ENCODE results near the gene FKBP1A.
"Not testable (repeated sequence)": the region's sequence is repeated elsewhere in the genome, so short reads cannot be mapped to it uniquely, and the experiment has no call there.

FKBP1A gene

DNA sequence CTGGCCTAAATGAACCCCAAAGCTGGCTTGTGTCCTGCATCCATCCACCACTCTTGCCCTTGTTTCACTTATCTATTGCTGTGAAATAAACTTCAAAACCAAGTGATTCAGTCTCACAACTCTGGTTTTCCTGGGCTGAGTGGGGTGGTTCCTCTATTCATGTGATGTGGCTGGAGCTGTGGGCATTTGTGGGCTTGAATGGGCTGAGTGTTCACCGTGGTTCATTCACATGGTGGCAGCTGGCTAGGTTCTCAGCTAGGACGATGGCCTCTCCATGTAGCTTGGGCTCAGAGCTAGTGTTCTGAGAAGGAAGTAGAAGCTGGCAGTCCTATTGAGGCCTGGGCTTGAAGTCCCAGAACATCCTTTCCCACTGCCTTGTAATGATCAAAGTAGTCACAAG is 30.4 kb downstream of the FKBP1A start:
- DNase-seq = no peak

DNA sequence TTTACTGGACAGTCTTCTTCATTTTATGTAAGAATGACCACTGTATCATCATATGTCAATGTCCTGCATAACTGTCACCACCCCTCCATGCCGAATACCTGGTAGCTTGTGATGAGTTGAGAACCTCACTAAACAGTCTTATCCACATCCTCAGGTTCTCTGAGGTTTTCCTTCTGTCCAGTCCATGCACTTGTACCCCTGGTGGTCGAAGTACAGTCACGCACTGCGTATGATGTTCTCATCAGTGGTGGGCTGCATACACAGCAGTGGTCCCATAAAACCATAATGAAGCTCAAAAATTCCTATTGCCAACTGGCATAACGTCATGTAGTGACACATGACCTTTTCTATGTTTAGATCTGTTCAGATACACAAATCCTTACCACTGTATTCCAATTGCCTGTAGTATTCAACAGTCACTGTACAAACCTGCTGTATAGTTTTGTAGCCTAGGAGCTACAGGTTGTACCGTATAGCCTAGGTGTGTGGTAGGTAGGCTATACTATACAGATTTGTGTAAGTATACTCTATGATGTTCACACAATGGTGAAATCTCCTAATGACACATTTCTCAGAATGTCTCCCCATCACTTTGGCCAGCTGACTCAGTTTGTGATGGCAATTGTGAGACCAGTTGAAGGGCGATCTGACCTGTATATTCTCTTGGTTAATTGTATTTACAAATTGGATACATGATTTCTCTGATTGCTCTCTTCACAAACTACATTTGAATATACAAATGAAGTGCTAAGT is 32.6 kb downstream of the FKBP1A start:
- no peak for DNase-seq

- DNase-seq = no peak
These were observed 34.8 kb downstream of the FKBP1A start for GRCh38 chr20:1357921-1358671.

DNA sequence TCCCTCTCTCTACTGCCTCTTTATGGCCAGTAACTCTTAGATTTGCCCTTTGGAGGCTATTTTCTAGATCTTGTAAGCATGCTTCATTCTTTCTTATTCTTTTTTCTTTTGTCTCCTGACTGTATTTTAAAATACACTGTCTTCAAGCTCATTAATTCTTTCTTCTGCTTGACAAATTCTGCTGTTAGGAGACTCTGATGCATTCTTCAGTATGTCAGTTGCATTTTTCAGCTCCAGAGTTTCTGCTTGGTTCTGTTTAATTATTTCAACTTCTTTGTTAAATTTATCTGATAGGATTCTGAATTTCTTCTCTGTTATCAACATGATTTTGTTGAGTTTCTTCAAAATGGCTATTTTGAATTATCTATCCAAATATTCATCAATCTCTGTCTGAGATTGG is 38.9 kb downstream of the FKBP1A start:
- no peak for DNase-seq

- no peak for DNase-seq
These were observed 46.4 kb downstream of the FKBP1A start for GRCh38 chr20:1346315-1346969.

DNA sequence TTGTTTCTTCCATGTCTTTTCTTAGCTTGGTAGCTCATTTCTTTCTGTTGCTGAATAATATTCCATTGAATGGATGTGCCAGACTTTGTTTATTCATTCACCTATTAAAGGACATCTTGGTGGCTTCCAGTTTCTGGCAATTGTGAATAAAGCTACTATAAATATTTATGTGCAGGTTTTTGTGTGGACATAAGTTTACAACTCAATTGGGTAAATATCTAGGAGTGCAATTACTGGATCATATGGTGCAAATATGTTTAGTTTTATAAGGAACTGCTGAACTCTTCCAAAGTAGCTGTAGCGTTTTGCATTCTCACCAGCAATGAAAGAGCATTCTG is 47.1 kb downstream of the FKBP1A start:
- DNase-seq = no peak

DNA sequence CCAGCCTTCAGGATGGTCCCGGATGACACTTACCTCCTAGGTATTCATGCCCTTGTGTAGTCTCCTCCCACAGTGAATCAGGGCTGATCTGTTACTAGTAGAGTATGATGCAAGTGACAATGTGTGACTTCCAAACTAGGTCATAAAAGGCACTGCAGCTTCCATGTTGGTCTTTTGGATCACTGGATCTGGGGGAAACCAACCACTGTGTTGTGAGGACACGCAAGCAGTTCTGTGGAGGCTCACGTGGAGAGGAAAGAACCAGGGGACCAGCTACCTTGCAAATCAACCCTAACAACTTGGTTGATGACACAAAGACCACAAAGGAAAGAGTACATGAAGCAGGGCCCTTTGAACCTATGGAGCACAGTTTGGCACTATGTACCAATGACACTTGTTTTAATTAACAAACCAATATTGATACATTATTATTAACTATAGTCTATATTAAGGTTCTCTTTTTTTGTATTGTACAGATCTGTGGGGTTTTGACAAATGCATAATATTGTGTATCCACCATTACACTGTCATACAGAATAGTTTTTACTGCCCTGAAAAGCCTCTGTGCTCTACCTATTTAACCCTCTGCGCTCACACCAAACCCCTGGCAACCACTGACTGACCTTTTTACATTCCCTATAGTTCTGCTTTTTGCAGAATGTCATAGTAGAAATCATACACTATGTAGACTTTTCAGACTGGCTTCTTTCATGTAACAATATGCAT is 47.7 kb downstream of the FKBP1A start:
- DNase-seq = no peak

GRCh38 chr20:1343446-1344124 is 49.3 kb downstream of the FKBP1A start:
- not testable (repeated sequence) for DNase-seq

- DNase-seq = no peak
These were observed 51.1 kb downstream of the FKBP1A start for GRCh38 chr20:1341561-1342265.

GRCh38 chr20:1338801-1339200 is 54.1 kb downstream of the FKBP1A start:
- DNase-seq = no peak

DNA sequence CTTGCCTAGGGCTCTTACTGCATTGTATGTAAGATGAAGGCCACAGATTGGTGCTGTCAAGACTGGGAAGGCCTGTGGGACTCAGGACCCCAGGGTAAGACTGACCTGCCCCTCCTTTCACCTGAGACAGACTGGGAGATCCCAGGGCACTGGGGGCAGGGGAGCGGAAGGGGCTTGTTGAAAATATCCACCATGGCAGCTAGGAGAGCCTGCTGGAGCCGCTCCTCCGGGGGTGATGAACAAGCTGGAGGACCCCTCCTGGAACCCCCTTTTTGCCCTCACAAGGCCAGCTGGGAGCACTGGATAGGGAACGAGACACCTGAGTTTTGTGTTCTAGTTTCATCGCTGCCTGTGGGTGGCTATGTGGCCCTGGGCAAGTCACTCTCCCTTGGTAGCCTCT is 54.8 kb downstream of the FKBP1A start:
- DNase-seq = no peak

GRCh38 chr20:1337441-1337840 is 55.4 kb downstream of the FKBP1A start:
- no peak for DNase-seq

DNA sequence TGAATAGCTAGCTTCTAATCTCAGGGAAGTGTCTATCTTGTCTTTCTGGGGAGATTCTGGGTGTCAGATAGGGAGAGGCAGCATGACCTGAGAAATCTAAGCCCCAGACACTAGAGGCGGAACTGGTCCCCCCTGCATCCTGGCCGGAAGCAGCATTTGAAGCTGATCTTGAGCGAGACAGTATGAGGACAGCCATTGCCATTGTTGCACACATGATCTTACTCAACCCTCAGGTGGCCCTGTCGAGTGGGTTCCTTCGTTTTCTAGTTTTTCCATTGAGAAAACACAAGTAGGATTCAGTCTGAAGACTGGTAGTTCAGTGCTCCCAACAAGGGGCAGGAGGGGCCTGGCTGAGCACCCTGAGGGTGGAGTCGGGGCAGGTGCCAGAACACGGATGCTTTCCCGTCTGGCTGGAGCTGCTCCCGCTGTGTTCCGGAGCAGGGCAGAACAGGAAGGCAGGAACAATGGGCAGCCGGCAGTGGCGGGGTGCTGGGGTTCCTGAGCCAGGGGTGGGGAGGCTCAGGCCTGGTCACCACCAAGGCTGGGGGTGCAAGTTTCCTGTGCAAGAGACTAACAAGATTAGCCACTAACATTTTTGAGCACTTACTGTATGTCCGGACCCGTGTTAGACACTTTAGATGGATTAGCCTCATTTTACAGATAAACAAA is 56.0 kb downstream of the FKBP1A start:
- no peak for DNase-seq

GRCh38 chr20:1335961-1336698 is 56.7 kb downstream of the FKBP1A start:
- no peak for DNase-seq

DNA sequence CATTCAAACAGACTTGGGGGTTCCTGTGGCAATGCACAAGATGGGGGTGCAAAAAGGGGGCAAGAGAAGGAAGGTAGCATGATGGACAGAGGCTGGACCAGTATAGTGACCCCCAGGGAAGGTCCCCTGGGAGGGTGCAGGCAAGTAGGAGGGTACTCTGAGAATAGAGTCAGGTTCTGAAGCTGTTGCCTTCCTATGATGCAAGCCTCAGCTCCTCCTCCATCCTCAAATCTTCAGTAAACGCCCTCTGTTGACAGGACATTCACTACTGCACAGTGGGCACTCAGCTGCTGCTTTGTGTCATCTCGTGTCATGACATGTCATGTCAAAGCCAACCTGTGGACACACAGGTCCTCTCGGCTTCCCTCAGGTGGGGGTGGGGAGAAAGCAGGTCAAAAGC is 58.1 kb downstream of the FKBP1A start:
- DNase-seq = no peak

DNA sequence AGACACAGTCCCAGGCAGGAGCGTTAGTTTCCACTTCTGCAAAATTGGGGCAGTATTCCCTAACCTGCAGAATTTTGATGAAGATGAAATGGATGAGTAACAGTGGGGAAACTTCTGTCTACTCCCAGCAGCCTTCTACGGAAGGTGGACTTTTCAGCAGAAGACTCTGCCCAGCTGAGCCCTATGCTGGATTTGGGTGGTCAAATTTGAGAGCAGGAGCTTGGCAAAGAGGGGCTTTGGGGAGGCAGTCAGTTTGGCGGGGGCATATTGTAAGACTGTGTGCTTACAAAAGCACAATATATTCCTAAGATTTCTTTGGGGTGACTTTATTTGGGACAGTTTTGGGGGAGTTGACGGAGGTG is 58.5 kb downstream of the FKBP1A start:
- DNase-seq = no peak

GRCh38 chr20:1333462-1334369 is 59.1 kb downstream of the FKBP1A start:
- no peak for DNase-seq

DNA sequence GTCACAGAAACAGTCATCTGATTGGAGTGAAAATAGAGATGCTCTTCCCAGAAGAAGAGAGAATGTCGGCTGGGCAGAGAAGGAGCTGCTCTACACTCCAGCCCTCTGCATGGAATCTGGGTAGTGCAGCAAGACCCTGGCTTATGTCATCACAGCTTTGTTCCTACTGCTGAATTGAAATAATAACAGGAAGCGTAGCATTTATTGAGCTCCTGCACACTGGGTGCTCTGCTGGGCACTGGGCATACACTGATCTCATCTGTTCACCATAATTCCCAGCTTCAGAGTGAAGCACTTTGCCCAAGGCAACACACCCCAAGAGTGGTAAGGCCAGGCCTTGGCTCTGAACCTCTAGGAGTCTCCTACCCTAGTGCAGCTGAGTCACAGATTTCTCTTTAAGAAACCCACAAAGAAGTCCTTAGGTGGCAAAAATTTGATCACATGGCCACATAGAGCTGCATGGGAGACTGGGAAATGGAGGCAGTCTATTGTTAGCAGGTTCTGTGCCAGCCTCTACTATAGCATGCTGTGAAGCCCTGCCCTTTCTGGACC is 60.0 kb downstream of the FKBP1A start:
- no peak for DNase-seq

- DNase-seq = no peak
These were observed 60.9 kb downstream of the FKBP1A start for GRCh38 chr20:1331801-1332453.

Measured in amniotic stem cell (primary cell).